GM12891 (cell line): Measurements from ENCODE around the gene FGF18.

Source experiments
- DNase-seq: peaks from one replicate; pipeline ENCODE4 v3.0.0; 2011; ENCODE audit warnings: low spot score; ENCODE audit not compliant: insufficient read length
- FAIRE-seq: peaks from 2 replicates; lab custom pipeline; 2011; peaks lifted over from hg19 to GRCh38; lab: Jason Lieb, UNC
- PAX5 ChIP-seq: IDR thresholded peaks from 2 replicates; pipeline ENCODE4 v1.6.1; 2011; ENCODE audit warnings: low read length, moderate library complexity, mild to moderate bottlenecking; ENCODE audit not compliant: insufficient read depth, severe bottlenecking
- POLR2A ChIP-seq: IDR thresholded peaks from 2 replicates; pipeline ENCODE4 v1.6.1; 2011; ENCODE audit warnings: low read depth, low read length, control low read depth
- POLR2AphosphoS5 ChIP-seq: IDR thresholded peaks from 2 replicates; pipeline ENCODE4 v1.6.1; 2011; ENCODE audit warnings: low read depth, low read length, control low read depth
- POU2F2 ChIP-seq: IDR thresholded peaks from 2 replicates; pipeline ENCODE4 v1.6.1; 2011; ENCODE audit warnings: low read depth, mild to moderate bottlenecking, control low read depth, low read length, moderate library complexity
- SPI1 ChIP-seq: IDR thresholded peaks from 2 replicates; pipeline ENCODE4 v1.6.1; 2011; ENCODE audit warnings: low read depth, low read length, control low read depth
- TAF1 ChIP-seq: IDR thresholded peaks from 2 replicates; pipeline ENCODE4 v1.6.1; 2011; ENCODE audit warnings: low read depth, low read length, control low read depth

FGF18 gene

DNA sequence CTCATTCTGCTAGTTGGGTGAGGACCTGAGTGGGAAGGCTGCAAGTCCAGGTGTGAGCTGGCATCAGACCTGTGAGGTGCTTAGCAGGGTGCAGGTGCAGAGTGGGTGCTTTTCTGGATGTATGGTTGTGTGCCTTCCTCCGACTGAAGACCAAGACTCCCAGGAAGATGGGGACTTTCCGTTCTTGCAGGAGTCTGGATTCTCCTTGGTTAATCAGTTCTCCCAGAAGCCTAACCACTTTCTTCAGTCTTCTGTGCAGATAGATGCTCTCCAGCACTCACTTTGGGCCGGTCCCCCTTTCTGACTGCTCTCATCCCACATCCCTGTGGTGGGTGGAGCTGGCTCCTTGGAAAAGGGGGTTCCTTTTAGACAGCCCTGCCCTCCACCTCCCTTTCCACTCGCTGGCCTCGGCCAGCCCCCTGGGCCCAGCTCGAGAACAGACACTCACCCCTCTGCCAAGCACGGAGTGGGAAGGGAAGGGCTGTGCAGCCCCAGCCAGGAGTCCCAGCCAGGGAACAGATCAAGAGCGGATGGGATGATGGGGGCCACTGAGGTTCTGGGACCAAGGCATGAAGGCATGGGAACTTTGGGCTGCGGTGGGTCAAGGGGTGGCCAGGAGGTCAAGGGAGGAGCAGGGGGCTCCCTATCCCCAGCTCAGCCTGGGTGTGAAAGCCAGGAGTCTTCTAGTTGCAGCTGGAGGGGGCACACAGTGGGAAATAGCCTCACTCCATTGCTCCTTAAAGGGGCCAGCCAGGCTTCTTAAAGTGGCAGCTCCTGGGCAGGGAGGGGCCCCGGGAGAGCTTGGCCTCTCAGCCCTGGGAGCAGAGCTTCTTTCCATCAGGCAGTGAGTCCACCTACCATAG lies 62.4 kb downstream of the FGF18 start:
- DNase-seq, result no peak
- FAIRE-seq, result no peak
- TF ChIP-seq POU2F2, result no peak
- TF ChIP-seq SPI1, result no peak
- TF ChIP-seq POLR2AphosphoS5, result no peak
- TF ChIP-seq POLR2A, result no peak
- no peak for TF ChIP-seq TAF1
- TF ChIP-seq PAX5, result no peak

DNA sequence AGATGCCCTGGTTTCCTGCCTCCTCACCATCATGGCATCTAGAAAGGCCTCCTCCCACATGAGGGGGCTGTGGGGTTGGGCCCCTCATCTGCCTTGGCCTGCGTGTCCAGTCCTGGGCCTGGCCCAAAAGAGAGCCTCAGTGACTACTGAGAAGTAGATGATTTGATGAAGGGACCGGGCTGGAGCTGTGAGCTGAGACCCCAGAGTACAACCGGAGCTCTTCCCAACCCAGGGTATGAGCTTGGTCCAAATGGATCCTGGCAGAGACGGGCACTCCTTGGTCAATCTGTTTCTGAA lies 62.9 kb downstream of the FGF18 start:
- TF ChIP-seq TAF1, result no peak
- TF ChIP-seq SPI1, result no peak
- TF ChIP-seq POLR2A, result no peak
- no peak for TF ChIP-seq PAX5
- TF ChIP-seq POU2F2, result no peak
- no peak for TF ChIP-seq POLR2AphosphoS5
- DNase-seq (no peak), FAIRE-seq (no peak)

DNA sequence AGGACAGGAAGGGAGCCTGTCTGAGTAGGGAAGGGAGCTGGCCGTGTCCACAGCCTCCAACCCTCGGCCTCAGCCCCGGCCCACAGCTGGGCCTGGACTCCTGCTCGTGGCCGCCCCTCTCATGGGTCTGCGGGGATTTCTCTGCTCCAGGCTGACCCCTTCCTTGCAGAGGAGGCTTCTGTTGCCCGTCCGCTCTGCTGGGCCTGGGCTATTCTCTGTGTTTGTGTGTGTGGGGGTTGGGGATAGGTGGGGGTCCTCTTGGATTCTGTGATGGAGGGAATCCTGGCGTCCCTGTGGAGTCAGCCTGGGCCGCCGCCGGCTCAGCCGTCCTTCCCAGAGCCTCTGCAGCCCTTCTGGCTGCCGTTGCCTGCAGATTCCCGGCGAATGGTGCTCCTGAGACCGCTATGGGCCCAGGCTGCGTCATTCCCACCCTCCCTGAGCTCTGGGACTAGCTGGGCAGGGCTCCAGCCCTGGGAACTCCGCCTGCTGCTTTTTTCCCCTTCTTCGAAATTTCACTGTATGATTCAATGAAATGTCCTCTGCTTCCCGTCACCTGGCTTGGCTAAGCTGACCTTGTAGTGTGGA lies 64.2 kb downstream of the FGF18 start:
- TF ChIP-seq SPI1, result no peak
- TF ChIP-seq POU2F2, result no peak
- TF ChIP-seq POLR2A, result no peak
- no peak for TF ChIP-seq TAF1
- no peak for TF ChIP-seq POLR2AphosphoS5
- no peak for TF ChIP-seq PAX5
- DNase-seq (no peak), FAIRE-seq (no peak)

DNA sequence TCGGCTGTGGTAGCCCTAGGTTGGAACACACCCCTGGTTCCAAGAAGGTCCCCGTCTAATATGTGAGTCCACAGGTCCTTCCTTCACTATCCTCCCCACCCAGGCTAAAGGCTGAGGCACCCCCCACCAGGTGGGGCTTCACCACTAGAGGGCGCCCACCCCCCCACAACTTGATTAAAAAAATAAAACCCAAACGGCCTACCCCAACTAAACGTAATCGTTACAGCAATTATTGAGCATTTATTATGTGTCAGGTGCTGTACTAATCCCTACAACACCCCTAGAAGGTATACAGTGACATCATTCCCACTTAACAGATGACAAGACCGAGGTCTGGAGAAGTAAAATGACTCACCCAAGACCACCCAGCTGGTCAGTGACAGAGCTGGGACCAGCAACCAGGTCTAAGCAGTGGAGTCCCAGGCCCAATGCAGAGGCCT lies 65.0 kb downstream of the FGF18 start:
- TF ChIP-seq POU2F2, result no peak
- TF ChIP-seq TAF1, result no peak
- no peak for TF ChIP-seq SPI1
- TF ChIP-seq POLR2AphosphoS5, result no peak
- no peak for TF ChIP-seq POLR2A
- no peak for TF ChIP-seq PAX5
- DNase-seq (peak; percentile 68), FAIRE-seq (no peak)

DNA sequence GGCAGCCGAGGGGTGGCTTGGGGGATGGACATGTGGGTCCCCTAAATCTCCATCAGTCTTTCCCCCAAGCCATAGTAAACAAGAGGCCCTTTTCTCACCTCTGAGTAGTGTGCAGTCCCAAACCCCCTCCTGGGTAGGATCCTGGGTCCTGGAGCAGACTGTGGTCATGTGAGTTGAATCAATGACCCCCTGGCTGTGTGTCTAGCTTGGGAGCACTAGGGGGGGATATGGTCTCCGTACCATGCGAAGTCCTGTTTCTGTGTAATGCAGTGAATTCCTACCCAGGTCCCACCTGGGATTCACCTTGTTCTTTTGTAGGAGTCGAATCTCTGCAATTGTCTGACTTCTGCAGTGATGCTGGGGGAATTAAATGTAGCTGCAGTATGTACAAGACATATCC lies 66.2 kb downstream of the FGF18 start:
- no peak for DNase-seq
- TF ChIP-seq SPI1 (no peak), POLR2A (no peak), PAX5 (no peak), POU2F2 (no peak), POLR2AphosphoS5 (no peak), TAF1 (no peak)
- no peak for FAIRE-seq

DNA sequence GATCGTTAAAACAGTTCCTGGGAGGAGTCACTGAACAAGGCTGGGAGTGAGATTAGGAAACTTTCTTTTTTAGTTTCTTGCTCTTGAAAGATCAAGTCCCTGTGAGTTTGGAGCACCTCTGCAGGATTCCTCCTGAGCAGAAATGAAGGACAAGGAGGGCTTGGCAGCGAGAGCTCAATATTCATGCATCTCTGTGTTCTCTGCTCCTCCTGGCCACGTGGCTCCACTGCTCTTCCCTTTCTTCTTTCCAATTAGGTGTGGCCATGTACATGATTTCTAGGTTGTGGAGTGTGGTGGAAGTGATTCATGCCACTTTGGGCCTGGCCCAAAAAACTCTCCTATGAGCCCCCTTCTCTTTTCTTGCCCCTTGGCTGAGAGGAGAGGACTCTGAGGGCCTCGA lies 67.2 kb downstream of the FGF18 start:
- TF ChIP-seq POLR2AphosphoS5 (no peak), SPI1 (no peak), PAX5 (no peak), POU2F2 (no peak), POLR2A (no peak), TAF1 (no peak)
- no peak for FAIRE-seq
- DNase-seq, result no peak

DNA sequence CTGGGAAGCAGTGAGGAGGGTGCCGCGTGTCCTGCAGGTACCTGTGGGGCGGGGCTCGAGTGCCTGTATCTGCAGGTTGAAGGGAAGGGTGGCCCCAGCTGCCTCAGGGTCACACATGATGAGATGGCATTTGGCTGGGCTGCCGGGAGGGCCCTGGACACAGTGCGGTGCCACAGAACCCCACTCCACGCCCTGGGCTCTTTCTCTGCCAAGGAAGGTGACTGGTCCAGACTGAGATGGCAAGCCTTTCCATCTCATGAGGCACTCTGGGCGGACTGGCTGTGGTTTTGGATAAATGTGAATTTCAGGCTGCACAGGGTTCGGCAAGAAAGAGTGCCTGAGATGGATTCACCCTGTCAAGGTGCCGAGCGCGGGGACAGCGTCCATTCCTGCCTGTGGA lies 69.4 kb downstream of the FGF18 start:
- DNase-seq (no peak), FAIRE-seq (no peak)
- TF ChIP-seq PAX5 (no peak), SPI1 (no peak), TAF1 (no peak), POU2F2 (no peak), POLR2A (no peak), POLR2AphosphoS5 (no peak)

DNA sequence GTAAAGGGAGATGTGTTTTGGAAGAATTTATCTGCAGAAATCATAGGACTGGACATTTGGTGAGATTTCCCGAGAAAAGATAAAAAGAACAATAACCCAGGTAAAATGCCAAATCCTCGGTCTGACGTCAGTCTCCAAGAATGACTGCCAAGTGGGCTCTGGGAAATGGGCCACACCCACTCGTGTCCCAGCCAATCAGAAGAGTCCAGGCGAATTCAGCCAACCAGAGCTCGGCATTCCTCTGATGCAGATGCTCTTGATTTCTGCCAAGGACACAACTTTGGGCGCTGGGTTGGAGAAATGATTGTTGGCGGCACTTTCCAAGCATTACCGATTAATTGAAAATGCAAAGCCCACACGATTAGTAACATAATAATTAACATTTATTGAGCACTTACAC lies 73.3 kb downstream of the FGF18 start:
- TF ChIP-seq POLR2AphosphoS5 (no peak), POU2F2 (no peak), POLR2A (no peak), PAX5 (no peak), TAF1 (no peak), SPI1 (no peak)
- DNase-seq (no peak), FAIRE-seq (no peak)

DNA sequence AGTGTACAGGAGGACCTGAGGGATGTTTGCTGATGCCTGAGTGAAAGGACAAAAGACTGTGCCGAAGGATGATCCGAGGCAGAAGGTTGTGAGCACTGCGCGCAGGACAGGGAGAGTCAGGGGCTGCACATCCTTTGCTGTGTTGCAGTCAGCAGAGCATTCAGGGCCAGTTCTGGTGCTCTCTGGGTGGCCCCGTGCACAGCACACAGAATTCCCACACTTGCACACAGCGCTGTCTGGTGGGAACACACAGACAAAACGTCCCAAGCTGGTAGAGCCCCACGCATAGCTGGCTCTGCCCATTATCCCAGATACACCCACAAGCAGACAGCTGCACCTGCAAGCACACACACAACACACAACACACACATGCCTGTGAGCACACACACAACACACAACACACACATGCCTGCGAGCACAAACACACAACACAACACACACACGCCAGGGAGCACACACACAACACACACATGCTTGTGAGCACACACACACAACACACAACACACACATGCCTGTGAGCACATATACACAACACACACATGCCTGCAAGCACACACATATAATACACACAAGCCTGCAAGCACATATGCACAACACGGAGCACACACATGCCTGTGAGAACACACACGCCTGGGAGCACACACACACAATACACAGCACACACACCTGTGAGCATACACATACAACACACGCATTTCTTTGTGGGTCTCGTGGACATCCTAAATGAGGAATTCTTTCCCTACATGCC lies 74.4 kb downstream of the FGF18 start:
- TF ChIP-seq POLR2AphosphoS5, result no peak
- TF ChIP-seq SPI1, result no peak
- TF ChIP-seq TAF1, result no peak
- no peak for TF ChIP-seq POU2F2
- no peak for FAIRE-seq
- DNase-seq, result no peak
